Stomach (tissue), 9 donors: Measurements from ENCODE around the gene ERVFRD-1. TPM values are rescaled to one million over a fixed set of nuclear protein-coding genes. Genes with fewer than 3 reads are reported as not detected.
"Not testable (repeated sequence)": the region's sequence is repeated elsewhere in the genome, so short reads cannot be mapped to it uniquely, and the experiment has no call there.

Experiments
- DNase-seq, 2 donors: peaks; one replicate each; pipeline versions ENCODE4 v3.0.0 to v3.0.0-alpha.2; 2013 to 2019
- H3K27ac ChIP-seq, 5 donors: fragments of 200-600 bp in 4 of 5; sonication (generic) in 4 of 5; one replicate each; pipeline ENCODE4 v1.5.1; 2013 to 2019; ENCODE audit warnings: mild to moderate bottlenecking in 1 of 5, moderate library complexity in 1 of 5
- H3K27me3 ChIP-seq, 3 donors: fragments of 200-600 bp; sonication (generic); one replicate each; pipeline ENCODE4 v1.5.1; 2017 to 2019; ENCODE audit warnings: mixed run types in 1 of 3
- H3K36me3 ChIP-seq, 4 donors: fragments of 200-600 bp; sonication (generic); 1 replicate in 3 of 4; 2 replicates in 1 of 4; pipeline ENCODE4 v1.5.1; 2016 to 2019
- H3K4me1 ChIP-seq, 4 donors: fragments of 200-600 bp; sonication (generic); one replicate each; pipeline ENCODE4 v1.5.1; 2016 to 2019
- H3K4me3 ChIP-seq, 4 donors: fragments of 200-600 bp; sonication (generic) in 3 of 4; one replicate each; pipeline ENCODE4 v1.5.1; 2016 to 2019; ENCODE audit warnings: mild to moderate bottlenecking in 1 of 4
- H3K9me3 ChIP-seq, 4 donors: fragments of 200-600 bp; sonication (generic); one replicate each; pipeline ENCODE4 v1.5.1; 2016 to 2019
- CTCF ChIP-seq, 7 experiments: fragments of 450-650 bp in 4 of 7; fragments of 200-600 bp in 3 of 7; sonication (generic) in 3 of 7; IDR thresholded peaks; one replicate each; pipeline ENCODE4 v1.5.1; 2016 to 2019; ENCODE audit warnings: antibody characterized with exemption in 7 of 7, control low read depth in 2 of 7, mild to moderate bottlenecking in 1 of 7
- EP300 ChIP-seq: sonication (generic); formaldehyde crosslinking; IDR thresholded peaks from one replicate; pipeline ENCODE4 v1.6.1; 2017; ENCODE audit warnings: antibody characterized with exemption
- POLR2A ChIP-seq, 4 donors: fragments of 450-650 bp; IDR thresholded peaks; one replicate each; pipeline ENCODE4 v1.6.1; 2016; ENCODE audit warnings: antibody characterized with exemption in 4 of 4, control low read depth in 2 of 4, mild to moderate bottlenecking in 1 of 4, moderate library complexity in 1 of 4
- POLR2AphosphoS5 ChIP-seq, 3 donors: sonication (generic); formaldehyde crosslinking; IDR thresholded peaks; one replicate each; pipeline ENCODE4 v1.6.1; 2016; ENCODE audit warnings: antibody characterized with exemption in 3 of 3
- WGBS, 5 donors: extraction: QIAGEN DNeasy Blood & Tissue Kit in 3 of 5; methylation state at CpG; one replicate each; pipeline versions ENCODE4 v1.1.5 to v1.1.7; 2013 to 2018; 5-methylcytosine and 5-hydroxymethylcytosine counted together
- intact Hi-C: fragments of 100-400 bp; cut with DNase I; formaldehyde crosslinking; loops from one replicate; pipeline ENCODE4 v1.15.1; 2023; ENCODE audit warnings: low total_unique reads
- polyA plus RNA-seq, 3 donors: library from polyadenylated mRNA; stranded (reverse); fragments of 200-250 nt; gene quantifications; one replicate each; pipeline ENCODE4 v1.2.3, GENCODE V29; 2013
- total RNA-seq, 5 donors: library from RNA; depleted of rRNA; stranded (reverse); fragments of >200 nt; gene quantifications; one replicate each; pipeline versions ENCODE4 v1.1.0 to v1.2.3, GENCODE V29; 2014 to 2016
- donor health status: healthy with polysubstance abuse.
- donor health status: Bipolar disorder and iron deficiency.
- donor health status: healthy.

Gene ERVFRD-1
- total and polyA plus RNA-seq, 8 donors, result 0.15 to 1.2 (median 0.19) TPM; not detected in 5

- no peak for DNase-seq
- WGBS, 5 donors, result 52 to 63% (median 57%) methylated on average over 4 of the region's 4 CpGs
- H3K4me3 ChIP-seq, result no peak overlapping the region
- H3K9me3 ChIP-seq, result no peaks in the 10 kb centered on the region
- intact Hi-C loops, result no loop called here
- peaks cover 3 to 43% (median 19%) of the 10 kb centered on the region in 4 donors for H3K4me1 ChIP-seq
- H3K27ac ChIP-seq, result no peak overlapping the region
- H3K36me3 ChIP-seq, result no peaks in the 10 kb centered on the region
- TF ChIP-seq CTCF (IDR thresholded peaks at IDR 0.05), result no peak
- no peak for TF ChIP-seq POLR2A (IDR thresholded peaks at IDR 0.05)
- no peak for TF ChIP-seq POLR2AphosphoS5 (IDR thresholded peaks at IDR 0.05)
- TF ChIP-seq EP300, result no peak
- H3K27me3 ChIP-seq, result no peaks in the 10 kb centered on the region
These were observed 8.9 kb upstream of the ERVFRD-1 start for GRCh38 chr6:11120271-11121005.

GRCh38 chr6:11115808-11116536, 4.4 kb upstream of the ERVFRD-1 start:
- DNase-seq, H3K9me3 ChIP-seq, H3K4me3 ChIP-seq, H3K27me3 ChIP-seq, H3K27ac ChIP-seq, intact Hi-C loops, H3K36me3 ChIP-seq: not testable (repeated sequence)
- 85 to 97% (median 92%) methylated on average over 10 to 11 of the region's 11 CpGs for WGBS, 5 donors
- peaks cover 3 to 32% (median 13%) of the 10 kb centered on the region in 4 donors for H3K4me1 ChIP-seq

GRCh38 chr6:11113038-11113437, 1.5 kb upstream of the ERVFRD-1 start:
- H3K9me3 ChIP-seq, result no peaks in the 10 kb centered on the region
- H3K4me1 ChIP-seq, result peaks cover 0 to 16% (median 5%) of the 10 kb centered on the region in 4 donors
- no peak for DNase-seq
- intact Hi-C loops, result no loop called here
- no peak overlapping the region for H3K27ac ChIP-seq
- 89 to 95% (median 94%) methylated on average over 4 of the region's 4 CpGs for WGBS, 5 donors
- TF ChIP-seq POLR2A (IDR thresholded peaks at IDR 0.05) (no peak), EP300 (no peak), POLR2AphosphoS5 (IDR thresholded peaks at IDR 0.05) (no peak), CTCF (IDR thresholded peaks at IDR 0.05) (no peak)
- no peaks in the 10 kb centered on the region for H3K27me3 ChIP-seq
- no peak overlapping the region for H3K4me3 ChIP-seq
- H3K36me3 ChIP-seq, result no peaks in the 10 kb centered on the region

- DNase-seq, result peak in 1 of 2 donors; percentile 31
- no peaks in the 10 kb centered on the region for H3K9me3 ChIP-seq
- H3K27ac ChIP-seq, result no peak overlapping the region
- H3K4me3 ChIP-seq, result no peak overlapping the region
- no peaks in the 10 kb centered on the region for H3K36me3 ChIP-seq
- H3K27me3 ChIP-seq, result no peaks in the 10 kb centered on the region
- WGBS, 5 donors, result 60 to 67% (median 65%) methylated on average over 9 of the region's 9 CpGs
- H3K4me1 ChIP-seq, result peaks cover 0 to 16% (median 5%) of the 10 kb centered on the region in 4 donors
- no peak for TF ChIP-seq CTCF (IDR thresholded peaks at IDR 0.05)
- no peak for TF ChIP-seq POLR2AphosphoS5 (IDR thresholded peaks at IDR 0.05)
- no peak for TF ChIP-seq POLR2A (IDR thresholded peaks at IDR 0.05)
- TF ChIP-seq EP300, result no peak
- intact Hi-C loops, result no loop called here
These were observed 378 bp upstream of the ERVFRD-1 start for GRCh38 chr6:11111769-11112437.
